ENCODE results near the gene MAGOHB. TPM values are rescaled to one million over a fixed set of nuclear protein-coding genes. Genes with fewer than 3 reads are reported as not detected.

Gene MAGOHB
- total RNA-seq, 1 experiment from 2014 or later: 91.4 TPM

GRCh38 chr12:10571141-10571540 lies 42.3 kb downstream of the MAGOHB start:
- Histone ChIP-seq H3K4me3 (no peak overlapping the region), H3K4me2 (no peak overlapping the region), H4K20me1 (ENCODE audit: insufficient read depth) (no peaks in the 10 kb centered on the region), H3F3A (ENCODE audit: insufficient read depth, low read depth) (no peaks in the 10 kb centered on the region), H3K79me2 (ENCODE audit: low read depth) (no peaks in the 10 kb centered on the region), H3K4me1 (replicated peaks; ENCODE audit: insufficient read depth) (peaks cover 15% of the 10 kb centered on the region; the same call in 1 of the 2 replicates), H2AFZ (no peak overlapping the region), H3K9me2 (ENCODE audit: insufficient read depth) (no peaks in the 10 kb centered on the region), H3K27ac (no peak overlapping the region), H3K9me3 (ENCODE audit: insufficient read depth, low read depth) (no peaks in the 10 kb centered on the region; the same call in 1 of the 2 replicates), H3K36me3 (ENCODE audit: low read depth) (no peaks in the 10 kb centered on the region), H3K27me3 (ENCODE audit: insufficient read depth, low read depth) (no peaks in the 10 kb centered on the region)
- ChIA-PET CTCF (no interaction called here), POLR2A (ENCODE audit: unreplicated experiment) (no interaction called here)
- BruUV-seq (replicated peaks): no TSS peak
- TF ChIP-seq EZH2 (IDR thresholded peaks at IDR 0.05; ENCODE audit: low read depth) (no peak), CTCF (conservative IDR thresholded peaks at IDR 0.05) (no peak)
- DNase-seq: no peak
- intact Hi-C loops (cut with micrococcal nuclease; ENCODE audit: unreplicated experiment): no loop called here

- Histone ChIP-seq H3K9me2 (ENCODE audit: insufficient read depth) (no peaks in the 10 kb centered on the region), H3F3A (ENCODE audit: insufficient read depth, low read depth) (no peaks in the 10 kb centered on the region), H3K27me3 (ENCODE audit: insufficient read depth, low read depth) (no peaks in the 10 kb centered on the region), H3K4me1 (replicated peaks; ENCODE audit: insufficient read depth) (peaks cover 10% of the 10 kb centered on the region; the same call in 1 of the 2 replicates), H3K4me2 (no peak overlapping the region), H3K27ac (no peak overlapping the region), H3K36me3 (ENCODE audit: low read depth) (no peaks in the 10 kb centered on the region), H3K79me2 (ENCODE audit: low read depth) (no peaks in the 10 kb centered on the region), H3K9me3 (ENCODE audit: insufficient read depth, low read depth) (no peaks in the 10 kb centered on the region), H3K4me3 (no peak overlapping the region), H2AFZ (no peak overlapping the region), H4K20me1 (ENCODE audit: insufficient read depth) (no peaks in the 10 kb centered on the region)
- CTCF ChIA-PET: no interaction called here
- no peak for TF ChIP-seq CTCF (conservative IDR thresholded peaks at IDR 0.05)
- TF ChIP-seq EZH2 (IDR thresholded peaks at IDR 0.05; ENCODE audit: low read depth): no peak
- intact Hi-C loops (cut with micrococcal nuclease; ENCODE audit: unreplicated experiment): loop anchor here (10.0 kb wide), 1 partner anchor 553 kb away; the partner anchor contains the start of gene CLEC12B
- DNase-seq: no peak
- BruUV-seq (replicated peaks): no TSS peak
- POLR2A ChIA-PET (ENCODE audit: unreplicated experiment): no interaction called here
Measured at GRCh38 chr12:10567813-10568212, 45.6 kb downstream of the MAGOHB start.

- no peak for DNase-seq
- H2AFZ ChIP-seq: no peak overlapping the region
- ChIA-PET CTCF (interaction anchor here (0.6 kb wide), 1 partner anchor 104 kb away, joined by 3 read pairs; no protein-coding TSS in a partner anchor), POLR2A (ENCODE audit: unreplicated experiment) (interaction anchor here (0.6 kb wide), 1 partner anchor 309 kb away, joined by 3 read pairs; no protein-coding TSS in a partner anchor)
- H3K36me3 ChIP-seq (ENCODE audit: low read depth): no peaks in the 10 kb centered on the region
- no peaks in the 10 kb centered on the region for H3K9me2 ChIP-seq (ENCODE audit: insufficient read depth)
- no TSS peak for BruUV-seq (replicated peaks)
- no peak overlapping the region for H3K27ac ChIP-seq
- no peak overlapping the region for H3K4me3 ChIP-seq
- intact Hi-C loops (cut with micrococcal nuclease; ENCODE audit: unreplicated experiment): loop anchor here (2.0 to 10.0 kb wide), 3 partner anchors 411 to 813 kb away; partner anchors contain the start of gene CLEC12B
- no peaks in the 10 kb centered on the region for H4K20me1 ChIP-seq (ENCODE audit: insufficient read depth)
- no peaks in the 10 kb centered on the region for H3K27me3 ChIP-seq (ENCODE audit: insufficient read depth, low read depth)
- no peaks in the 10 kb centered on the region for H3F3A ChIP-seq (ENCODE audit: insufficient read depth, low read depth)
- TF ChIP-seq CTCF (conservative IDR thresholded peaks at IDR 0.05) (no peak), EZH2 (IDR thresholded peaks at IDR 0.05; ENCODE audit: low read depth) (no peak)
- H3K9me3 ChIP-seq (ENCODE audit: insufficient read depth, low read depth): no peaks in the 10 kb centered on the region
- no peaks in the 10 kb centered on the region for H3K4me1 ChIP-seq (replicated peaks; ENCODE audit: insufficient read depth)
- no peaks in the 10 kb centered on the region for H3K79me2 ChIP-seq (ENCODE audit: low read depth)
- no peak overlapping the region for H3K4me2 ChIP-seq
Measured at GRCh38 chr12:10563966-10564365, 49.4 kb downstream of the MAGOHB start.

Data from PC-9 (cell line).